Muscle layer of duodenum (tissue), 2 donors: ENCODE results near the gene CCDC47.
"Not testable (repeated sequence)": the region's sequence is repeated elsewhere in the genome, so short reads cannot be mapped to it uniquely, and the experiment has no call there.

Experiments used
- H3K27ac ChIP-seq: one replicate; pipeline ENCODE4 v1.7.0; 2013; ENCODE audit warnings: mild to moderate bottlenecking, low read length
- H3K27me3 ChIP-seq: one replicate; pipeline ENCODE4 v1.7.0; 2013; ENCODE audit warnings: low read depth, mild to moderate bottlenecking, control low read depth, low read length
- H3K36me3 ChIP-seq, 2 donors: one replicate each; pipeline ENCODE4 v1.7.0; 2013; ENCODE audit warnings: low read length in 2 of 2, control low read depth in 1 of 2, mild to moderate bottlenecking in 1 of 2; ENCODE audit not compliant: insufficient read depth in 2 of 2, control insufficient read depth in 1 of 2
- H3K4me1 ChIP-seq, 2 donors: one replicate each; pipeline ENCODE4 v1.7.0; 2013; ENCODE audit warnings: low read length in 2 of 2, mild to moderate bottlenecking in 2 of 2, control low read depth in 1 of 2, moderate library complexity in 1 of 2; ENCODE audit not compliant: insufficient read depth in 2 of 2, control insufficient read depth in 1 of 2
- H3K4me3 ChIP-seq, 2 donors: one replicate each; pipeline ENCODE4 v1.7.0; 2013; ENCODE audit warnings: low read length in 2 of 2, low read depth in 1 of 2, mild to moderate bottlenecking in 1 of 2
- H3K9me3 ChIP-seq, 2 donors: one replicate each; pipeline ENCODE4 v1.7.0; 2013; ENCODE audit warnings: low read length in 2 of 2, control low read depth in 1 of 2, mild to moderate bottlenecking in 1 of 2; ENCODE audit not compliant: control insufficient read depth in 1 of 2
- donor health status: healthy.

Gene CCDC47

DNA sequence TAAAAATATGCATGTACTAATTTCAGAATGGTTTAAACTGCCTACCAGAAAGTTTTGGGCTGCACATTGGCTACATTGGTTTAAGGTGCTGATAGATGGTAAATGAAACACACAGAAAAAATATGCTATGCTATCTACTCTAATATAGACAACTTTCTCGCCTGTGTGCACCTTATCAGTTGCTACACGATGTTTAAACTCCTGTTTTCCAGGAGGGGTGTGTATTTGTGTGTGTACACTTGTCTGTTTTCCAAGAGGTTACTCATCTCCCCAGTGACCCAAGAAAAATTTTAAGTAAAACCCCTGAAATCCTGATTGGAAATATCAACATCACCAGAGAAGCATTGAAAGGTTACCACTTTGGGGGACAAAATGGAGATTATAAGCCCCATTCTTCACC, 32.2 kb upstream of the CCDC47 start:
- no peaks in the 10 kb centered on the region for H3K4me1 ChIP-seq
- no peaks in the 10 kb centered on the region for H3K27me3 ChIP-seq
- H3K9me3 ChIP-seq: no peaks in the 10 kb centered on the region
- peaks cover 62 to 85% of the 10 kb centered on the region in 2 donors for H3K36me3 ChIP-seq
- no peak overlapping the region for H3K27ac ChIP-seq
- no peak overlapping the region for H3K4me3 ChIP-seq

GRCh38 chr17:63804328-63804727, 30.9 kb upstream of the CCDC47 start:
- H3K27me3 ChIP-seq: no peaks in the 10 kb centered on the region
- peaks cover 65 to 85% of the 10 kb centered on the region in 2 donors for H3K36me3 ChIP-seq
- H3K4me3 ChIP-seq: no peak overlapping the region
- H3K27ac ChIP-seq: no peak overlapping the region
- no peaks in the 10 kb centered on the region for H3K4me1 ChIP-seq
- H3K9me3 ChIP-seq: no peaks in the 10 kb centered on the region

DNA sequence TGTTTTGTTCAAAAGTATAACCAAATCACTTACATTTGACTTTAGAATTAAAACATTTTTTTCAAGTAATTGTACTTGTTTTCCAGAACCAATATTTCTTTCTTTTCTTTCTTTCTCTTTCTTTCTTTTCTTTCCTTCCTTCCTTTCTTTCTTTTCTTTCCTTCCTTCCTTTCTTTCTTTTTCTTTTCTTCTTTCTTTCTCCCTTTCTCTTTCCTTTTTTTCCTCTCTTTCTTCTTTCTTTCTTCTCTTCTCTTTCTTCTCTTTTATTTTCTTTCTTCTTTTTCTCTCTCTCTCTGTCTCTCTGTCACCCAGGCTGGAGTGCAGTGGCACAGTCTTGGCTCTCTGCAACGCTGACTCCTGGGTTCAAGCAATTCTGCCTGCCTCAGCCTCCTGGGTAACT, 27.4 kb upstream of the CCDC47 start:
- H3K9me3 ChIP-seq: no peaks in the 10 kb centered on the region
- no peaks in the 10 kb centered on the region for H3K27me3 ChIP-seq
- H3K36me3 ChIP-seq: peaks cover 67 to 88% of the 10 kb centered on the region in 2 donors
- no peak overlapping the region for H3K4me3 ChIP-seq
- no peak overlapping the region for H3K27ac ChIP-seq
- no peaks in the 10 kb centered on the region for H3K4me1 ChIP-seq

DNA sequence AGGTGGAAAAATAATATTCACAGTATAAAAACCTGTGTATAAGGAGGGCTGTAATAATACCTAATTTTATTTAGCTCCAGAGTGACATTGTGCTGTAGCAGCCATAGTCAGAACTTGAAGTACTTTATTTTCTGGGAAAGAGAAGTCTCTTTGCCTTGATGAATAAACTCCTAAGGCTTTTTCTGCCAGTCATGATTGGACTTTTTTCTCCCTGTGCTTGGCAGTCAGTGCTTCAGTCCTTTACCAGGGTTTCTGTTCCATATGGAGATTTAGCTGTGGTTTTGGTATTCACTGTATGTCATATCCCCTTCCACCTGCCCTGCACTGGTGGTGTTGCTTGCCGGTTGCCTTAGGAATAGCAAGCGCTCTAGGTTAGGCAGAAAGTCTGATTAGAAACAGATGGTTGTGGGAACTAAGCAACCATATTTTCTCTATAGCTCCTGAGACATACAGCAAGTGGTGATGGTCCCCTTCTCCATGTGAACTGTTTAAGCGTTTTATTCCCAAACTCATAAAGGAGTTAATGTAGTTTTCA, 25.2 kb upstream of the CCDC47 start:
- no peak overlapping the region for H3K27ac ChIP-seq
- no peak overlapping the region for H3K4me3 ChIP-seq
- H3K36me3 ChIP-seq: peaks cover 62 to 92% of the 10 kb centered on the region in 2 donors
- no peaks in the 10 kb centered on the region for H3K27me3 ChIP-seq
- H3K9me3 ChIP-seq: no peaks in the 10 kb centered on the region
- no peaks in the 10 kb centered on the region for H3K4me1 ChIP-seq

GRCh38 chr17:63796375-63796774, 23.0 kb upstream of the CCDC47 start:
- H3K27me3 ChIP-seq, H3K9me3 ChIP-seq, H3K4me1 ChIP-seq, H3K27ac ChIP-seq, H3K4me3 ChIP-seq: not testable (repeated sequence)
- peaks cover 66 to 95% of the 10 kb centered on the region in 2 donors for H3K36me3 ChIP-seq

- Histone ChIP-seq H3K36me3 (peaks cover 39 to 79% of the 10 kb centered on the region in 2 donors), H3K4me3 (no peak overlapping the region), H3K4me1 (no peaks in the 10 kb centered on the region), H3K27me3 (no peaks in the 10 kb centered on the region), H3K27ac (no peak overlapping the region), H3K9me3 (no peaks in the 10 kb centered on the region)
These were observed 18.8 kb upstream of the CCDC47 start for GRCh38 chr17:63792055-63792729.

DNA sequence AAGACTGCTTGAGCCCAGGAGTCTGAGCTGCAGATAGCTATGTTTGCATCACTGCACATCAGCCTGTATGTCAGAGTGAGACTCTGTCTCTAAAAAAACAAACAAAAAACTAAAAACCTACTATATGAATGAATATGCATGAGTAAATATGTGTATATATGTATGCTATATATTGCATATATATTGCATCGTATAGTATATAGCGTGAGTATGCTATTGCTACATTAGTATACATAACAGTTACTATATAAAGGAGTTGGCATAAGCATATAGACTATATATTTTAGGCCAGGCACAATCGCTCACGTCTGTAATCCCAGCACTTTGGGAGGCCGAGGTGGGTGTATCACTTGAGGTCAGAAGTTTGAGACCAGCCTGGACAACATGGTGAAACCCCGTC, 16.7 kb upstream of the CCDC47 start:
- no peaks in the 10 kb centered on the region for H3K4me1 ChIP-seq
- no peak overlapping the region for H3K27ac ChIP-seq
- H3K9me3 ChIP-seq: no peaks in the 10 kb centered on the region
- H3K4me3 ChIP-seq: no peak overlapping the region
- peaks cover 28 to 58% of the 10 kb centered on the region in 2 donors for H3K36me3 ChIP-seq
- H3K27me3 ChIP-seq: no peaks in the 10 kb centered on the region

DNA sequence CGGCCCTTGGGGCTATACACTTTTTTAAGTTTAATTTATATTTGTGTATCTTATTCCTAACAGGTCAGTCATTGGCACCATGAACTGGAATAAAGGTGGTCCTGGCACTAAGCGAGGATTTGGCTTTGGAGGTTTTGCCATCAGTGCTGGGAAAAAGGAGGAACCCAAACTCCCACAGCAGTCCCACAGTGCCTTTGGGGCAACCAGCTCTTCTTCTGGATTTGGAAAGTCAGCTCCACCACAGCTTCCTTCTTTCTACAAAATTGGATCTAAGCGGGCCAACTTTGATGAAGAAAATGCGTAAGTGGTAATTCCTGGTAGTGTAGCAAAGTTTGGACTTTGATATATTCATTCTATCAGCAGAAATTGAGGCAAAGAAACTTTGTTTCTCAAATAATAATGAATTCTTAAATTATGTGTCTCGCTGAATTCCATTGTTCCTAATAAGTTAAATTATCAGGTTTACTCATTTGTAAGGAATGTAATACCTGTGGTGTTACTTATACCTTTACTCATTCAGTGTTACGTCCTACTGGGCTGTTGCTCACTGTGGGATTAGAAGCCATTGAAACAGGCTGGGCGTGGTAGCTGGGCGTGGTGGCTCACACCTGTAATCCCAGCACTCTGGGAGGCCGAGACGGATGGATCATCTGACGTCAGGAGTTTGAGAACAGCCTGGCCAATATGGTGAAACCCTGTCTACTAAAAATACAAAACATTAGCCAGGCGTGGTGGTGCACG, 13.7 kb upstream of the CCDC47 start:
- H3K27me3 ChIP-seq: no peaks in the 10 kb centered on the region
- no peak overlapping the region for H3K27ac ChIP-seq
- H3K9me3 ChIP-seq: no peaks in the 10 kb centered on the region
- H3K36me3 ChIP-seq: peaks cover 7 to 33% of the 10 kb centered on the region in 2 donors
- no peaks in the 10 kb centered on the region for H3K4me1 ChIP-seq
- H3K4me3 ChIP-seq: no peak overlapping the region

- Histone ChIP-seq H3K27ac (no peak overlapping the region), H3K27me3 (no peaks in the 10 kb centered on the region), H3K4me3 (no peak overlapping the region), H3K9me3 (no peaks in the 10 kb centered on the region), H3K36me3 (peaks cover 6 to 27% of the 10 kb centered on the region in 2 donors), H3K4me1 (no peaks in the 10 kb centered on the region)
These were observed 12.7 kb upstream of the CCDC47 start for GRCh38 chr17:63786117-63786516.

DNA sequence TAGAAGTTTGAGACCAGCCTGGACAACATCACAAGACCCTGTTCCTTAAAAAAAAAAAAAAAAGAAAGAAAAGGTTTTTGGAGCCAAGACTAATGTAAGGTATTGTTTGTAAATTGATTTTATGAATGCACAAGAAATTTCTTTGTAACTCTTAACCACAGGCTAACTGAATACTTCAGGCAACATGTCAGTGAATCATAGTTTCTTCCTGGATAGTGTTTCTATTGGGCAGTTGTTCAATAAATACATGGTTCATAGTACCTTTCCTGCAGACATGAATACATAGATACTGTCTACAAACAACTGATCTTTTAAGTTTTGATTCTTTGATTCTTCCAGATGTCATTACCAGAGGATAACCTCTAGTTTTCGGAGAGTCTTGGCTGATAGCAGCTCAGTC, 12.2 kb upstream of the CCDC47 start:
- Histone ChIP-seq H3K4me3 (no peak overlapping the region), H3K27me3 (no peaks in the 10 kb centered on the region), H3K27ac (no peak overlapping the region), H3K4me1 (no peaks in the 10 kb centered on the region), H3K36me3 (peaks cover 6 to 27% of the 10 kb centered on the region in 2 donors), H3K9me3 (no peaks in the 10 kb centered on the region)

- H3K9me3 ChIP-seq: no peaks in the 10 kb centered on the region
- no peaks in the 10 kb centered on the region for H3K27me3 ChIP-seq
- H3K4me3 ChIP-seq: no peak overlapping the region
- peaks cover 0 to 18% of the 10 kb centered on the region in 2 donors for H3K36me3 ChIP-seq
- no peaks in the 10 kb centered on the region for H3K4me1 ChIP-seq
- H3K27ac ChIP-seq: no peak overlapping the region
These were observed 10.1 kb upstream of the CCDC47 start for GRCh38 chr17:63783522-63783921.
